CD8-positive, alpha-beta memory T cell (primary cell): ENCODE measurements around the gene GCN1. TPM values are rescaled to one million over a fixed set of nuclear protein-coding genes. Genes with fewer than 3 reads are reported as not detected.

Source experiments
- CTCF ChIA-PET: fragments of 350-600 bp; sonication (Branson Sonifier 250); formaldehyde crosslinking; loops from one replicate; lab custom pipeline; 2021; ENCODE audit warnings: antibody characterized with exemption; lab: Charles Lee
- POLR2A ChIA-PET: fragments of 350-600 bp; sonication (Branson Sonifier 250); formaldehyde crosslinking; loops from one replicate; lab custom pipeline; 2021; ENCODE audit warnings: antibody characterized with exemption; lab: Charles Lee
- DNase-seq, 5 donors: peaks; one replicate each; pipeline versions ENCODE4 v3.0.0 to v3.0.0-alpha.2; 2020 to 2022; ENCODE audit warnings: mixed read lengths in 1 of 5
- H3K27ac ChIP-seq: one replicate; pipeline ENCODE4 v1.7.0; 2013; ENCODE audit warnings: low read depth, mild to moderate bottlenecking, low read length, moderate library complexity
- H3K27me3 ChIP-seq: 2 replicates; pipeline ENCODE4 v1.7.0; 2013; ENCODE audit warnings: low read length, mild to moderate bottlenecking; ENCODE audit not compliant: insufficient read depth, poor library complexity, severe bottlenecking
- H3K36me3 ChIP-seq: 2 replicates; pipeline ENCODE4 v1.7.0; 2013; ENCODE audit warnings: mild to moderate bottlenecking, low read length, moderate library complexity; ENCODE audit not compliant: insufficient read depth
- H3K4me1 ChIP-seq: 2 replicates; pipeline ENCODE4 v1.7.0; 2013; ENCODE audit warnings: mild to moderate bottlenecking, low read length, moderate library complexity; ENCODE audit not compliant: insufficient read depth
- H3K4me3 ChIP-seq: 2 replicates; pipeline ENCODE4 v1.7.0; 2013; ENCODE audit warnings: mild to moderate bottlenecking, low read length
- H3K9me3 ChIP-seq: 2 replicates; pipeline ENCODE4 v1.7.0; 2013; ENCODE audit warnings: mild to moderate bottlenecking, low read length
- H3K27ac Mint-ChIP-seq, 8 donors: one replicate each; pipeline ENCODE4 v1.8.0; 2020 to 2021; ENCODE audit warnings: mixed read lengths in 8 of 8, mild to moderate bottlenecking in 6 of 8, inconsistent platforms in 3 of 8, moderate library complexity in 3 of 8
- H3K27me3 Mint-ChIP-seq, 2 donors: one replicate each; pipeline ENCODE4 v1.8.0; 2020 to 2021; ENCODE audit warnings: mixed read lengths in 2 of 2, mild to moderate bottlenecking in 1 of 2, moderate library complexity in 1 of 2
- H3K36me3 Mint-ChIP-seq, 3 donors: one replicate each; pipeline ENCODE4 v1.8.0; 2020 to 2021; ENCODE audit warnings: mixed read lengths in 3 of 3, inconsistent platforms in 1 of 3, mild to moderate bottlenecking in 1 of 3
- H3K4me1 Mint-ChIP-seq, 3 donors: one replicate each; pipeline ENCODE4 v1.8.0; 2020 to 2021; ENCODE audit warnings: mixed read lengths in 3 of 3, inconsistent platforms in 1 of 3, mild to moderate bottlenecking in 1 of 3
- H3K4me3 Mint-ChIP-seq, 7 donors: one replicate each; pipeline ENCODE4 v1.8.0; 2020 to 2021; ENCODE audit warnings: mixed read lengths in 7 of 7, mild to moderate bottlenecking in 6 of 7, moderate library complexity in 4 of 7, inconsistent platforms in 2 of 7
- H3K9me3 Mint-ChIP-seq, 5 donors: one replicate each; pipeline ENCODE4 v1.8.0; 2020 to 2022; ENCODE audit warnings: mixed read lengths in 5 of 5, mild to moderate bottlenecking in 3 of 5, moderate library complexity in 2 of 5, inconsistent platforms in 1 of 5
- polyA plus RNA-seq: library from polyadenylated mRNA; unstranded; fragments of 300-500 nt; fragmentation: Illumina TruSeq; gene quantifications from one replicate; pipeline ENCODE4 v1.2.3, GENCODE V29; 2021
- total RNA-seq, 2 experiments: library from RNA; stranded (reverse); gene quantifications; one replicate each; pipeline ENCODE4 v1.2.3, GENCODE V29; 2021

The GCN1 gene
- total and polyA plus RNA-seq, 3 experiments from 2014 or later: 30.0 to 157 (median 150) TPM

- peaks cover 38 to 61% (median 53%) of the 10 kb centered on the region in 3 donors for H3K4me1 Mint-ChIP-seq
- no peak overlapping the region for H3K4me3 ChIP-seq
- peaks cover 18% of the 10 kb centered on the region for H3K4me1 ChIP-seq
- no peaks in the 10 kb centered on the region for H3K27me3 ChIP-seq
- DNase-seq: no peak
- no peaks in the 10 kb centered on the region for H3K9me3 ChIP-seq
- POLR2A ChIA-PET: no interaction called here
- H3K36me3 ChIP-seq: peaks cover 37% of the 10 kb centered on the region
- H3K27me3 Mint-ChIP-seq: no peaks in the 10 kb centered on the region
- H3K27ac ChIP-seq: no peak overlapping the region
- H3K9me3 Mint-ChIP-seq: no peaks in the 10 kb centered on the region
- CTCF ChIA-PET: interaction anchor here (1.9 kb wide), 1 partner anchor 15 kb away, joined by 4 read pairs; no protein-coding TSS in a partner anchor
- H3K27ac Mint-ChIP-seq: peak overlapping the region in 3 of 8 donors; percentile 11 to 38 (median 11)
- no peak overlapping the region for H3K4me3 Mint-ChIP-seq
- H3K36me3 Mint-ChIP-seq: peaks cover 0 to 87% (median 10%) of the 10 kb centered on the region in 3 donors
These were observed 91.1 kb downstream of the GCN1 start for GRCh38 chr12:120103371-120103770.

DNA sequence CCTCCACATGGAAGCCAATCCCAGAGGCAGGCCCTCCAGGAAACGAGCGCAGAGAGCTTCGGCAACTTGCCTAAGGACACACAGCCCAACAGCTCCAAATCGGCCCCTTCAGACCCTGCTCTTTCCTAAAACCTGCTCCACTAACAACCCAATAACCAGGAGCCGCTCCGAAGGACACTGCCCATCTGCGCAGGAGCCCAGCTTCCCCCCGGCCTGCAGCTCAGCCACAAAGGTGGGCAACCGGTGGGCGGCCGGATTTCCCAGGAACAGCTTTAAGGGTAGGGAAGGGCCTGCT lies 91.5 kb downstream of the GCN1 start:
- no peak overlapping the region for H3K27ac ChIP-seq
- Mint-ChIP-seq H3K36me3 (peaks cover 0 to 87% (median 10%) of the 10 kb centered on the region in 3 donors), H3K9me3 (no peaks in the 10 kb centered on the region), H3K4me1 (peaks cover 35 to 57% (median 49%) of the 10 kb centered on the region in 3 donors), H3K27me3 (no peaks in the 10 kb centered on the region), H3K27ac (peak overlapping the region in 2 of 8 donors; percentile 11 to 38), H3K4me3 (no peak overlapping the region)
- POLR2A ChIA-PET: no interaction called here
- H3K36me3 ChIP-seq: peaks cover 38% of the 10 kb centered on the region
- no peaks in the 10 kb centered on the region for H3K27me3 ChIP-seq
- CTCF ChIA-PET: interaction anchor here (1.4 kb wide), 1 partner anchor 16 kb away, joined by 4 read pairs; no protein-coding TSS in a partner anchor
- no peak for DNase-seq
- no peak overlapping the region for H3K4me3 ChIP-seq
- H3K4me1 ChIP-seq: peaks cover 14% of the 10 kb centered on the region
- no peaks in the 10 kb centered on the region for H3K9me3 ChIP-seq

DNA sequence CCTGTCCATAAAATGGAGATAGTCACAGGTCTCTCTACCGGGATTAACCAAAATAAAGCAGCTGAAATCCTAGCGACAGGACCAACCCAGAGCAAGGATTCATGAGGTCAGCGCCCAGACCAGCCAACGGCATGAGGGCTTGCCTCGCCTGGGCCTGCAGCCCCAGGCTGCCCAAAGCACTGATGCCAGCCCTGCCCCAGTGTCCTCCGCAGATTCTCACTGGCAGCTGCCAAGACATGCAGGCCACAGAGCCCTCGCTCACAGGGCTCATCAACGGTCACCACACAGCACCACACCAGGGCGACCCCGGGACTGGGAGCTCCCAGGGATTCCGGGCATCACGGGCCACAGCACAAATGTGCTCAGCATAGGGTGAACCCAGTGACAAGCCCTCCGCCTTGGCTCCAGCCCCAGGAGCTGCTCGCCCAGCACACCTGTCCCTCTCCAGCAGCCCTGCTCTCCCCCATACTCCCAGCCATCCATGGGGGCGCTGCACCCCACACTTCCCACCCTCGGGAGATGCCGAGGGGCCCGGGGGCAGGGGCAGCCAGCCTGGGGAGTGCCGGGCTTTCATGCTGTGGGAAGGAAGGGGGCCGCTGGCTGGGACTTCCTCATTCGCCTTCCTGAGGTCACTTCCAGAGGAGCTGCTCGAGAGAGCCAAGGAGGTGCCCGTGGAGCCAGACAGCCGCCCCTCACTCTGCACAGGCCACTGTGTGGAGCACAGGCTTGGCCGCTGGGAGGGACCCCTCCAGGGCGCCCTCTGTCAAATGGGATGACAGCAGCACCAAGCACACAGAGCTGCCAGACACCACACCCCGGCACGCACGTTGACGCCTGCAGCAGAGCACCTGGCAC lies 92.1 kb downstream of the GCN1 start:
- peak overlapping the region in 4 of 7 donors; percentile 19 to 76 (median 35) for H3K4me3 Mint-ChIP-seq
- DNase-seq: no peak
- peaks cover 0 to 86% (median 8%) of the 10 kb centered on the region in 3 donors for H3K36me3 Mint-ChIP-seq
- H3K9me3 Mint-ChIP-seq: no peaks in the 10 kb centered on the region
- POLR2A ChIA-PET: no interaction called here
- CTCF ChIA-PET: interaction anchor here (1.4 kb wide), 1 partner anchor 16 kb away, joined by 4 read pairs; no protein-coding TSS in a partner anchor
- peak overlapping the region in 5 of 8 donors; percentile 38 to 93 (median 75) for H3K27ac Mint-ChIP-seq
- Histone ChIP-seq H3K4me1 (peaks cover 13% of the 10 kb centered on the region), H3K27me3 (no peaks in the 10 kb centered on the region), H3K9me3 (no peaks in the 10 kb centered on the region), H3K4me3 (no peak overlapping the region), H3K36me3 (peaks cover 36% of the 10 kb centered on the region), H3K27ac (no peak overlapping the region)
- H3K27me3 Mint-ChIP-seq: no peaks in the 10 kb centered on the region
- peaks cover 32 to 53% (median 46%) of the 10 kb centered on the region in 3 donors for H3K4me1 Mint-ChIP-seq

DNA sequence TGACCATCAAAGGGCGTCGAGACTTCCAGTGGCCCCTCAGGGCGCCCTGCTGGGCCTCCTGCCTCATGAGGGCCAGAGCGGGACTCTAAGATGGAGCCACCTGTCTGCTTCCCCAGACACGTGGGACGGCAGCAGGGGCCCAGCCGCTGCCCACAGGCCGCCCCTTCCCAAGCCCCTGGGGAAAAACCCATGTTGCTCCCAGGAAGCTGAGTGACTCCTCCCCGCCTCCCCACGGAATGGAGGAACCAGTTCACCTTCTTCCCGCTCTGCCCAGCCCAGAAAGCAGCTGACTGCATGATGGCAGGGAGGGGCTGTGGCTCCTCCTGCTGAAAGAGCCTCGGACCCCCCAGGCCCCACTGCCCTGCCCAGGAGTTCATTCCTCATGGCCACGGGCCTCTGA lies 92.9 kb downstream of the GCN1 start:
- Mint-ChIP-seq H3K4me3 (peak overlapping the region in 6 of 7 donors; percentile 64 to 89 (median 72)), H3K4me1 (peaks cover 30 to 49% (median 46%) of the 10 kb centered on the region in 3 donors), H3K36me3 (peaks cover 0 to 88% (median 8%) of the 10 kb centered on the region in 3 donors), H3K27ac (peak overlapping the region in 7 of 8 donors; percentile 63 to 94 (median 89)), H3K27me3 (no peaks in the 10 kb centered on the region), H3K9me3 (no peaks in the 10 kb centered on the region)
- POLR2A ChIA-PET: interaction anchor here (1.3 kb wide), 1 partner anchor 9 kb away, joined by 3 read pairs; no protein-coding TSS in a partner anchor
- Histone ChIP-seq H3K4me1 (peaks cover 13% of the 10 kb centered on the region), H3K27me3 (no peaks in the 10 kb centered on the region), H3K36me3 (peaks cover 37% of the 10 kb centered on the region), H3K9me3 (no peaks in the 10 kb centered on the region), H3K4me3 (no peak overlapping the region), H3K27ac (no peak overlapping the region)
- no peak for DNase-seq
- CTCF ChIA-PET: interaction anchor here (0.8 to 1.4 kb wide), 2 partner anchors 14 to 15 kb away, joined by 3 to 4 read pairs; no protein-coding TSS in a partner anchor

- Histone ChIP-seq H3K27me3 (no peaks in the 10 kb centered on the region), H3K4me1 (peaks cover 13% of the 10 kb centered on the region), H3K4me3 (no peak overlapping the region), H3K9me3 (no peaks in the 10 kb centered on the region), H3K36me3 (peaks cover 40% of the 10 kb centered on the region), H3K27ac (no peak overlapping the region)
- ChIA-PET POLR2A (interaction anchor here (1.3 kb wide), 1 partner anchor 9 kb away, joined by 3 read pairs; no protein-coding TSS in a partner anchor), CTCF (interaction anchor here (0.8 kb wide), 1 partner anchor 14 kb away, joined by 3 read pairs; no protein-coding TSS in a partner anchor)
- no peak for DNase-seq
- H3K36me3 Mint-ChIP-seq: peaks cover 0 to 89% (median 7%) of the 10 kb centered on the region in 3 donors
- no peaks in the 10 kb centered on the region for H3K27me3 Mint-ChIP-seq
- H3K4me1 Mint-ChIP-seq: peaks cover 28 to 46% (median 43%) of the 10 kb centered on the region in 3 donors
- H3K27ac Mint-ChIP-seq: peak overlapping the region; percentile 63 to 94 (median 86)
- H3K4me3 Mint-ChIP-seq: peak overlapping the region in 6 of 7 donors; percentile 64 to 89 (median 72)
- no peaks in the 10 kb centered on the region for H3K9me3 Mint-ChIP-seq
These were observed 93.3 kb downstream of the GCN1 start for GRCh38 chr12:120101182-120101581.

DNA sequence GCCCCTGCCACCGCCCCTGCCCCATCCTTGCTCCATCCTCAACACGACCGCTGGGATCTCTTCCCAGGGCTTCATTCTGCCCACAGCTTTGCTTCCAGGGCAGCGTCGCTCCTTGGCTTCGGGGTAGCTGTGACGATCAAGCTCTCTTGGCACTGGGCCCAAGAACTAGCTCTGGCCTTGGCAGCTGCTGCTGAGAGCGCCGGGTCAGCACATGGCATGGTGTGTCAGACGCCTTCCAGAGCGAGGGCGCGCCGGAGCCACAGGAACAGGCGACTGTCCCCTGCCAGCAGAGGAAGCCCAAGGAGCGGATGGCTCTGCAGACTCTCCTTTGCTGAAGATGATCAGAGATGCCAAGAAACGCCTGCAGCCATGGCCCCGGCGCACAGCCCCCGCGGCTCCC lies 93.9 kb downstream of the GCN1 start:
- no peak overlapping the region for H3K27ac ChIP-seq
- H3K36me3 ChIP-seq: peaks cover 41% of the 10 kb centered on the region
- no peaks in the 10 kb centered on the region for H3K9me3 ChIP-seq
- Mint-ChIP-seq H3K4me3 (no peak overlapping the region), H3K36me3 (peaks cover 0 to 91% (median 6%) of the 10 kb centered on the region in 3 donors), H3K27ac (peak overlapping the region in 3 of 8 donors; percentile 42 to 80 (median 63)), H3K27me3 (no peaks in the 10 kb centered on the region), H3K4me1 (peaks cover 24 to 42% (median 38%) of the 10 kb centered on the region in 3 donors), H3K9me3 (no peaks in the 10 kb centered on the region)
- ChIA-PET CTCF (interaction anchor here (0.8 kb wide), 1 partner anchor 10 kb away, joined by 3 read pairs; no protein-coding TSS in a partner anchor), POLR2A (interaction anchor here (0.9 to 1.3 kb wide), 2 partner anchors 10 to 99 kb away, joined by 3 read pairs; no protein-coding TSS in a partner anchor)
- H3K27me3 ChIP-seq: no peaks in the 10 kb centered on the region
- H3K4me3 ChIP-seq: no peak overlapping the region
- peaks cover 13% of the 10 kb centered on the region for H3K4me1 ChIP-seq
- no peak for DNase-seq

GRCh38 chr12:120099738-120100137 lies 94.8 kb downstream of the GCN1 start:
- Histone ChIP-seq H3K4me1 (peaks cover 13% of the 10 kb centered on the region), H3K4me3 (no peak overlapping the region), H3K9me3 (no peaks in the 10 kb centered on the region), H3K27me3 (no peaks in the 10 kb centered on the region), H3K27ac (no peak overlapping the region), H3K36me3 (peaks cover 36% of the 10 kb centered on the region)
- Mint-ChIP-seq H3K9me3 (no peaks in the 10 kb centered on the region), H3K27ac (peak overlapping the region in 6 of 8 donors; percentile 12 to 70 (median 57)), H3K27me3 (no peaks in the 10 kb centered on the region), H3K4me1 (peaks cover 18 to 37% (median 32%) of the 10 kb centered on the region in 3 donors), H3K36me3 (peaks cover 0 to 91% (median 5%) of the 10 kb centered on the region in 3 donors), H3K4me3 (no peak overlapping the region)
- POLR2A ChIA-PET: interaction anchor here (0.5 to 0.9 kb wide), 2 partner anchors 13 to 100 kb away, joined by 3 read pairs; no protein-coding TSS in a partner anchor
- no peak for DNase-seq
- CTCF ChIA-PET: interaction anchor here (0.8 kb wide), 1 partner anchor 11 kb away, joined by 3 read pairs; no protein-coding TSS in a partner anchor
